Esophagus squamous epithelium (tissue), 5 donors: ENCODE data around the gene SPX. TPM values are rescaled to one million over a fixed set of nuclear protein-coding genes. Genes with fewer than 3 reads are reported as not detected.

Experiments used
- DNase-seq: peaks from one replicate; lab custom pipeline; 2025; lab: John Stamatoyannopoulos, UW
- H3K27ac ChIP-seq, 4 donors: fragments of 200-600 bp; sonication (generic); one replicate each; pipeline ENCODE4 v1.5.1; 2016 to 2019; ENCODE audit warnings: mild to moderate bottlenecking in 1 of 4
- H3K27me3 ChIP-seq, 4 donors: fragments of 200-600 bp; sonication (generic); 1 replicate in 3 of 4; 2 replicates in 1 of 4; pipeline versions ENCODE4 v1.5.1 to v1.6.0; 2017 to 2021; ENCODE audit warnings: antibody characterized with exemption in 1 of 4
- H3K36me3 ChIP-seq, 3 donors: fragments of 200-600 bp; sonication (generic); one replicate each; pipeline ENCODE4 v1.5.1; 2016 to 2019
- H3K4me1 ChIP-seq, 3 donors: fragments of 200-600 bp; sonication (generic); one replicate each; pipeline ENCODE4 v1.5.1; 2017 to 2019
- H3K4me3 ChIP-seq, 4 donors: fragments of 200-600 bp; sonication (generic); 1 replicate in 3 of 4; 2 replicates in 1 of 4; pipeline ENCODE4 v1.5.1; 2016 to 2019; ENCODE audit warnings: mild to moderate bottlenecking in 2 of 4, moderate library complexity in 1 of 4
- H3K9me3 ChIP-seq, 3 donors: fragments of 200-600 bp; sonication (generic); one replicate each; pipeline ENCODE4 v1.5.1; 2016 to 2019
- CTCF ChIP-seq, 6 experiments: fragments of 450-650 bp in 4 of 6; fragments of 200-600 bp in 2 of 6; sonication (generic) in 2 of 6; IDR thresholded peaks; one replicate each; pipeline ENCODE4 v1.5.1; 2016 to 2019; ENCODE audit warnings: antibody characterized with exemption in 6 of 6, mild to moderate bottlenecking in 4 of 6, moderate library complexity in 4 of 6
- POLR2A ChIP-seq, 4 donors: fragments of 450-650 bp; IDR thresholded peaks; one replicate each; pipeline ENCODE4 v1.6.1; 2017; ENCODE audit warnings: antibody characterized with exemption in 4 of 4, mild to moderate bottlenecking in 4 of 4, moderate library complexity in 3 of 4
- WGBS, 2 donors: methylation state at CpG; one replicate each; pipeline ENCODE4 v1.1.5; 2018; 5-methylcytosine and 5-hydroxymethylcytosine counted together
- intact Hi-C: fragments of 100-400 bp; cut with DNase I; formaldehyde crosslinking; loops from one replicate; pipeline ENCODE4 v1.15.0; 2022
- total RNA-seq, 4 donors: library from RNA; depleted of rRNA; stranded (reverse); fragments of >200 nt; gene quantifications; one replicate each; pipeline ENCODE4 v1.1.0, GENCODE V29; 2016
- donor health status: DM: yes; HTN: yes; CAD: no.

SPX gene
- total RNA-seq, 4 donors from 2014 or later: not detected

GRCh38 chr12:21502872-21503271 is 23.2 kb upstream of the SPX start:
- Histone ChIP-seq H3K36me3 (peaks cover 0 to 22% (median 0%) of the 10 kb centered on the region in 3 donors), H3K27me3 (no peaks in the 10 kb centered on the region), H3K4me1 (peaks cover 8 to 59% (median 20%) of the 10 kb centered on the region in 3 donors), H3K9me3 (no peaks in the 10 kb centered on the region), H3K4me3 (peak overlapping the region in 2 of 4 donors; percentile 79 to 82), H3K27ac (no peak overlapping the region)
- TF ChIP-seq CTCF (IDR thresholded peaks at IDR 0.05) (no peak), POLR2A (IDR thresholded peaks at IDR 0.05) (no peak)
- 71 to 90% methylated on average over 1 of the region's 1 CpG for whole genome bisulfite sequencing, 2 donors
- DNase-seq: no peak
- intact Hi-C loops: no loop called here

GRCh38 chr12:21505888-21506287 is 20.2 kb upstream of the SPX start:
- H3K4me1 ChIP-seq: peaks cover 2 to 38% (median 13%) of the 10 kb centered on the region in 3 donors
- no peak overlapping the region for H3K4me3 ChIP-seq
- peaks cover 0 to 24% (median 0%) of the 10 kb centered on the region in 3 donors for H3K36me3 ChIP-seq
- WGBS, 2 donors: 47 to 58% methylated on average over 2 of the region's 2 CpGs
- no peak overlapping the region for H3K27ac ChIP-seq
- H3K9me3 ChIP-seq: no peaks in the 10 kb centered on the region
- TF ChIP-seq CTCF (IDR thresholded peaks at IDR 0.05) (no peak), POLR2A (IDR thresholded peaks at IDR 0.05) (no peak)
- intact Hi-C loops: no loop called here
- no peaks in the 10 kb centered on the region for H3K27me3 ChIP-seq
- DNase-seq: no peak

- Histone ChIP-seq H3K36me3 (peaks cover 0 to 44% (median 2%) of the 10 kb centered on the region in 3 donors), H3K27me3 (no peaks in the 10 kb centered on the region), H3K4me1 (peaks cover 2 to 26% (median 8%) of the 10 kb centered on the region in 3 donors), H3K27ac (no peak overlapping the region), H3K9me3 (no peaks in the 10 kb centered on the region), H3K4me3 (no peak overlapping the region)
- intact Hi-C loops: no loop called here
- DNase-seq: no peak
- WGBS, 2 donors: 76 to 78% methylated on average over 2 of the region's 2 CpGs
- no peak for TF ChIP-seq CTCF (IDR thresholded peaks at IDR 0.05)
- no peak for TF ChIP-seq POLR2A (IDR thresholded peaks at IDR 0.05)
These were observed 18.2 kb upstream of the SPX start for GRCh38 chr12:21507849-21508248.

GRCh38 chr12:21509768-21510167 is 16.3 kb upstream of the SPX start:
- TF ChIP-seq POLR2A (IDR thresholded peaks at IDR 0.05) (no peak), CTCF (IDR thresholded peaks at IDR 0.05) (no peak)
- H3K36me3 ChIP-seq: peaks cover 0 to 62% (median 3%) of the 10 kb centered on the region in 3 donors
- intact Hi-C loops: no loop called here
- no peaks in the 10 kb centered on the region for H3K9me3 ChIP-seq
- H3K27me3 ChIP-seq: no peaks in the 10 kb centered on the region
- H3K27ac ChIP-seq: no peak overlapping the region
- no peak overlapping the region for H3K4me3 ChIP-seq
- DNase-seq: no peak
- 27 to 43% methylated on average over 2 of the region's 2 CpGs for whole genome bisulfite sequencing, 2 donors
- H3K4me1 ChIP-seq: peaks cover 0 to 7% (median 0%) of the 10 kb centered on the region in 3 donors

GRCh38 chr12:21516281-21516680 is 9.8 kb upstream of the SPX start:
- TF ChIP-seq CTCF (IDR thresholded peaks at IDR 0.05) (no peak), POLR2A (IDR thresholded peaks at IDR 0.05) (no peak)
- peaks cover 0 to 63% (median 3%) of the 10 kb centered on the region in 3 donors for H3K36me3 ChIP-seq
- H3K4me3 ChIP-seq: no peak overlapping the region
- H3K27ac ChIP-seq: no peak overlapping the region
- H3K27me3 ChIP-seq: no peaks in the 10 kb centered on the region
- H3K9me3 ChIP-seq: no peaks in the 10 kb centered on the region
- no peak for DNase-seq
- WGBS, 2 donors: 89 to 93% methylated on average over 2 of the region's 2 CpGs
- no peaks in the 10 kb centered on the region for H3K4me1 ChIP-seq
- intact Hi-C loops: no loop called here
